ENCODE measurements around the gene CNKSR1. TPM values are rescaled to one million over a fixed set of nuclear protein-coding genes. Genes with fewer than 3 reads are reported as not detected.
"Not testable (repeated sequence)": the region's sequence is repeated elsewhere in the genome, so short reads cannot be mapped to it uniquely, and the experiment has no call there.

The CNKSR1 gene
- total and polyA plus RNA-seq, 2 donors (not counting 1 experiment from before 2014, with no cell fraction given): 3.7 to 5.8 TPM

GRCh38 chr1:26225033-26225831 is 47.9 kb downstream of the CNKSR1 start:
- Histone ChIP-seq H3K27me3 (replicated peaks in 1 of 4; ENCODE audit: control extremely low read depth in 1 of 4, control insufficient read depth in 3 of 4, insufficient read depth in 4 of 4, low read length in 3 of 4) (peaks cover 0 to 32% (median 13%) of the 10 kb centered on the region in 4 experiments), H3K4me2 (replicated peaks; ENCODE audit: low read depth, low read length, poor library complexity, severe bottlenecking) (peak overlapping the region; percentile 70), H2AFZ (ENCODE audit: insufficient read depth, low read depth, low read length, poor library complexity, severe bottlenecking) (peak overlapping the region; percentile 69), H3K4me3 (ENCODE audit: control extremely low read depth in 1 of 5, extremely low read depth in 1 of 5, insufficient read depth in 1 of 5, low read depth in 2 of 5, low read length in 4 of 5) (peak overlapping the region in 4 of 5 experiments; percentile 7 to 50 (median 44)), H3K9ac (ENCODE audit: low read length) (peak overlapping the region; percentile 40), H3K27ac (ENCODE audit: low read length in 2 of 2) (no peak overlapping the region), H4K20me1 (ENCODE audit: control insufficient read depth, insufficient read depth, low read length, poor library complexity, severe bottlenecking) (no peaks in the 10 kb centered on the region), H3K4me1 (ENCODE audit: control insufficient read depth in 2 of 2, insufficient read depth in 2 of 2, low read length in 2 of 2) (peaks cover 9 to 16% of the 10 kb centered on the region in 2 donors), H3K9me3 (ENCODE audit: control extremely low read depth in 1 of 3, control insufficient read depth in 2 of 3, insufficient read depth in 1 of 3, low read length in 2 of 3) (no peaks in the 10 kb centered on the region), H3K79me2 (ENCODE audit: control insufficient read depth, insufficient read depth, low read length) (no peaks in the 10 kb centered on the region), H3K36me3 (replicated peaks in 1 of 2; ENCODE audit: control extremely low read depth in 1 of 2, control insufficient read depth in 1 of 2, extremely low read depth in 1 of 2, insufficient read depth in 2 of 2, low read length in 1 of 2) (no peaks in the 10 kb centered on the region)
- WGBS (ENCODE audit: insufficient coverage): 15% methylated on average over 50 of the region's 50 CpGs
- intact Hi-C loops (cut with micrococcal nuclease): no loop called here
- POLR2A ChIA-PET: interaction anchor here (0.6 kb wide), 1 partner anchor 11 kb away, joined by 15 read pairs; no protein-coding TSS in a partner anchor
- Mint-ChIP-seq H3K4me1 (peaks cover 19% of the 10 kb centered on the region), H3K27me3 (peaks cover 25% of the 10 kb centered on the region), H3K27ac (no peak overlapping the region), H3K9me3 (ENCODE audit: insufficient read depth) (no peaks in the 10 kb centered on the region), H3K4me3 (peak overlapping the region; percentile 65)
- TF ChIP-seq EZH2 (IDR thresholded peaks at IDR 0.05; ENCODE audit: borderline replicate concordance, insufficient read depth, low read depth, low read length, poor library complexity, severe bottlenecking): no peak
- no peak for TF ChIP-seq CTCF (IDR thresholded peaks at IDR 0.05)
- CTCF ChIA-PET: interaction anchor here (0.9 kb wide), 1 partner anchor 8 kb away, joined by 4 read pairs; the partner anchor contains the start of gene CEP85
- peak; percentile 69 for ATAC-seq (ENCODE audit: low read depth)
- peak; percentile 36 for DNase-seq

- H3K79me2 ChIP-seq (ENCODE audit: control insufficient read depth, insufficient read depth, low read length); DNase-seq; H3K4me2 ChIP-seq (replicated peaks; ENCODE audit: low read depth, low read length, poor library complexity, severe bottlenecking); H4K20me1 ChIP-seq (ENCODE audit: control insufficient read depth, insufficient read depth, low read length, poor library complexity, severe bottlenecking); H3K9ac ChIP-seq (ENCODE audit: low read length); H3K9me3 Mint-ChIP-seq (ENCODE audit: insufficient read depth); H3K36me3 ChIP-seq (replicated peaks in 1 of 2; ENCODE audit: control extremely low read depth in 1 of 2, control insufficient read depth in 1 of 2, extremely low read depth in 1 of 2, insufficient read depth in 2 of 2, low read length in 1 of 2); POLR2A ChIA-PET; ATAC-seq (ENCODE audit: low read depth); H2AFZ ChIP-seq (ENCODE audit: insufficient read depth, low read depth, low read length, poor library complexity, severe bottlenecking); H3K4me3 Mint-ChIP-seq; H3K27ac Mint-ChIP-seq; H3K27ac ChIP-seq (ENCODE audit: low read length in 2 of 2); H3K4me3 ChIP-seq (ENCODE audit: control extremely low read depth in 1 of 5, extremely low read depth in 1 of 5, insufficient read depth in 1 of 5, low read depth in 2 of 5, low read length in 4 of 5); H3K9me3 ChIP-seq (ENCODE audit: control extremely low read depth in 1 of 3, control insufficient read depth in 2 of 3, insufficient read depth in 1 of 3, low read length in 2 of 3): not testable (repeated sequence)
- intact Hi-C loops (cut with micrococcal nuclease): loop anchor here (5.0 kb wide), 1 partner anchor 57 kb away; no protein-coding TSS in a partner anchor
- Mint-ChIP-seq H3K27me3 (peaks cover 11% of the 10 kb centered on the region), H3K4me1 (peaks cover 22% of the 10 kb centered on the region)
- no CpG with 5 or more reads among the region's 2 CpGs for WGBS (ENCODE audit: insufficient coverage)
- Histone ChIP-seq H3K4me1 (ENCODE audit: control insufficient read depth in 2 of 2, insufficient read depth in 2 of 2, low read length in 2 of 2) (peaks cover 13 to 23% of the 10 kb centered on the region in 2 donors), H3K27me3 (replicated peaks in 1 of 4; ENCODE audit: control extremely low read depth in 1 of 4, control insufficient read depth in 3 of 4, insufficient read depth in 4 of 4, low read length in 3 of 4) (peaks cover 0 to 18% (median 8%) of the 10 kb centered on the region in 4 experiments)
- CTCF ChIA-PET: interaction anchor here (0.6 to 2.5 kb wide), 4 partner anchors 15 to 433 kb away, joined by 3 to 6 read pairs (median 4); partner anchors contain the start of gene ZNF593
Measured at GRCh38 chr1:26230682-26231081, 53.4 kb downstream of the CNKSR1 start.

Measured in B cell (primary cell).